ENCODE measurements around the gene CENPX. TPM values are rescaled to one million over a fixed set of nuclear protein-coding genes. Genes with fewer than 3 reads are reported as not detected.

CENPX gene
- total RNA-seq, 2 donors from 2014 or later: 36.5 to 47.6 TPM

- TF ChIP-seq, protein P1, sequence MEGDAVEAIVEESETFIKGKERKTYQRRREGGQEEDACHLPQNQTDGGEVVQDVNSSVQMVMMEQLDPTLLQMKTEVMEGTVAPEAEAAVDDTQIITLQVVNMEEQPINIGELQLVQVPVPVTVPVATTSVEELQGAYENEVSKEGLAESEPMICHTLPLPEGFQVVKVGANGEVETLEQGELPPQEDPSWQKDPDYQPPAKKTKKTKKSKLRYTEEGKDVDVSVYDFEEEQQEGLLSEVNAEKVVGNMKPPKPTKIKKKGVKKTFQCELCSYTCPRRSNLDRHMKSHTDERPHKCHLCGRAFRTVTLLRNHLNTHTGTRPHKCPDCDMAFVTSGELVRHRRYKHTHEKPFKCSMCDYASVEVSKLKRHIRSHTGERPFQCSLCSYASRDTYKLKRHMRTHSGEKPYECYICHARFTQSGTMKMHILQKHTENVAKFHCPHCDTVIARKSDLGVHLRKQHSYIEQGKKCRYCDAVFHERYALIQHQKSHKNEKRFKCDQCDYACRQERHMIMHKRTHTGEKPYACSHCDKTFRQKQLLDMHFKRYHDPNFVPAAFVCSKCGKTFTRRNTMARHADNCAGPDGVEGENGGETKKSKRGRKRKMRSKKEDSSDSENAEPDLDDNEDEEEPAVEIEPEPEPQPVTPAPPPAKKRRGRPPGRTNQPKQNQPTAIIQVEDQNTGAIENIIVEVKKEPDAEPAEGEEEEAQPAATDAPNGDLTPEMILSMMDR (IDR thresholded peaks at IDR 0.05): no peak
- Histone ChIP-seq H3K27me3 (no peaks in the 10 kb centered on the region), H3K4me1 (peaks cover 0 to 21% of the 10 kb centered on the region in 2 donors), H3K9me3 (no peaks in the 10 kb centered on the region), H3K27ac (peak overlapping the region; percentile 44 to 72), H3K36me3 (peaks cover 8% of the 10 kb centered on the region), H3K4me3 (no peak overlapping the region)
- no peak for DNase-seq (ENCODE audit: low spot score)
These were observed 31.6 kb downstream of the CENPX start for GRCh38 chr17:81990836-81991683.

- Histone ChIP-seq H3K36me3 (peaks cover 32% of the 10 kb centered on the region), H3K27me3 (no peaks in the 10 kb centered on the region), H3K4me3 (no peak overlapping the region), H3K4me1 (peaks cover 0 to 15% of the 10 kb centered on the region in 2 donors), H3K9me3 (no peaks in the 10 kb centered on the region), H3K27ac (no peak overlapping the region)
- TF ChIP-seq, protein P1 (IDR thresholded peaks at IDR 0.05): no peak
- DNase-seq (ENCODE audit: low spot score): no peak
These were observed 35.4 kb downstream of the CENPX start for GRCh38 chr17:81987161-81987770.

- DNase-seq (ENCODE audit: low spot score): no peak
- Histone ChIP-seq H3K4me3 (no peak overlapping the region), H3K27me3 (no peaks in the 10 kb centered on the region), H3K36me3 (peaks cover 32% of the 10 kb centered on the region), H3K27ac (no peak overlapping the region), H3K4me1 (peaks cover 0 to 9% of the 10 kb centered on the region in 2 donors), H3K9me3 (no peaks in the 10 kb centered on the region)
- TF ChIP-seq, protein P1 (IDR thresholded peaks at IDR 0.05): no peak
These were observed 36.1 kb downstream of the CENPX start for GRCh38 chr17:81986606-81987005.

DNA sequence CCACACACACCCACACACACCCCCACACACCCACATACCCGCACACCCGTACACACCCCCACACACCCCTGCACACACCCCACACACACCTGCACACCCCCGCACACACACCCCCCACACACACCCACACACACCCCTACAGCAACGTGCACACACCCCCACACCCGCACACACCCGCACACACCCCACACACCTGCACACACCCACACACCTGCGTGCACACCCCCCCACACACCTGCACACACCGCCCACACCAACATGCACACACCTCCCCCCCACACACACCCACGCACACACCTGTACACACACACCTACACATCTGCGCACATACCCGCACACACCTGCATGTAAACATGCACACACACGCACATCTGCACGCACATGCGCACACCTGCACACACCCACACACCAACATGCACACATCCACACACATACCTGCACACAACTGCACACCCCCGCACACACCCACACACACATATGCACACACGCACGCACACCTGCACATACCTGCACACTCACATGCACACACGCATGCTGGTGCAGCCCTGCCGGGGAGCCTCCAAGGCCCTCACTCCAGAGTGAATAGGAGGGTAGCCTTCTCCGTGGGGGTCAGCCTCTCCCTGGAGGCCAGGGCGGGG is 37.8 kb downstream of the CENPX start:
- DNase-seq (ENCODE audit: low spot score): no peak
- H3K36me3 ChIP-seq: peaks cover 32% of the 10 kb centered on the region
- H3K27ac ChIP-seq: no peak overlapping the region
- H3K4me3 ChIP-seq: no peak overlapping the region
- TF ChIP-seq, protein P1 (IDR thresholded peaks at IDR 0.05): no peak
- no peaks in the 10 kb centered on the region for H3K9me3 ChIP-seq
- H3K27me3 ChIP-seq: no peaks in the 10 kb centered on the region
- no peaks in the 10 kb centered on the region for H3K4me1 ChIP-seq

GRCh38 chr17:81983639-81984373 is 38.9 kb downstream of the CENPX start:
- TF ChIP-seq, protein P1 (IDR thresholded peaks at IDR 0.05): no peak

More at GRCh38 chr17:81983639-81984373, 38.9 kb downstream of the CENPX start:
- DNase-seq (ENCODE audit: low spot score): no peak
- H3K27ac ChIP-seq: no peak overlapping the region
- H3K36me3 ChIP-seq: peaks cover 32% of the 10 kb centered on the region
- peaks cover 0 to 3% of the 10 kb centered on the region in 2 donors for H3K4me1 ChIP-seq
- H3K4me3 ChIP-seq: no peak overlapping the region
- H3K27me3 ChIP-seq: no peaks in the 10 kb centered on the region
- no peaks in the 10 kb centered on the region for H3K9me3 ChIP-seq
